ENCODE measurements around the gene ARSG. TPM values are rescaled to one million over a fixed set of nuclear protein-coding genes. Genes with fewer than 3 reads are reported as not detected.

Gene ARSG
- total and polyA plus RNA-seq, 2 experiments from 2014 or later: 1.7 to 5.1 TPM

- no peak overlapping the region for H3K27ac Mint-ChIP-seq
- Histone ChIP-seq H3K27ac (ENCODE audit: low read depth) (no peak overlapping the region), H3K27me3 (ENCODE audit: insufficient read depth) (no peaks in the 10 kb centered on the region), H3K9me2 (ENCODE audit: insufficient read depth) (no peaks in the 10 kb centered on the region), H4K20me1 (replicated peaks; ENCODE audit: insufficient read depth) (no peaks in the 10 kb centered on the region), H3K4me2 (peak overlapping the region; percentile 39), H3K79me2 (replicated peaks; ENCODE audit: insufficient read depth) (no peaks in the 10 kb centered on the region), H3K36me3 (ENCODE audit: insufficient read depth) (no peaks in the 10 kb centered on the region), H3F3A (replicated peaks; ENCODE audit: low read depth) (no peaks in the 10 kb centered on the region), H2AFZ (no peak overlapping the region), H3K4me3 (no peak overlapping the region), H3K4me1 (ENCODE audit: insufficient read depth) (peaks cover 20% of the 10 kb centered on the region)
- DNase-seq (ENCODE audit: low spot score) (no peak), ATAC-seq (no peak)
- peaks cover 29% of the 10 kb centered on the region for H3K4me1 Mint-ChIP-seq
- H3K9me3 Mint-ChIP-seq: no peaks in the 10 kb centered on the region
- H3K27me3 Mint-ChIP-seq (ENCODE audit: insufficient read depth, low read depth, poor library complexity): peaks cover 3% of the 10 kb centered on the region
- TF ChIP-seq ZNF114 (CRISPR knock-in tag; IDR thresholded peaks at IDR 0.05): no peak
- no peak for TF ChIP-seq NANOG (IDR thresholded peaks at IDR 0.05; ENCODE audit: borderline replicate concordance)
- no peak for TF ChIP-seq EZH2 (IDR thresholded peaks at IDR 0.05; ENCODE audit: low read depth, unreplicated experiment)
- TF ChIP-seq EZH2phosphoT487 (IDR thresholded peaks at IDR 0.05; ENCODE audit: unreplicated experiment): no peak
- no peak for TF ChIP-seq ZNF462 (CRISPR knock-in tag; IDR thresholded peaks at IDR 0.05)
- TF ChIP-seq ZNF331 (CRISPR knock-in tag; IDR thresholded peaks at IDR 0.05; ENCODE audit: low read depth): no peak
- TF ChIP-seq, protein P1, sequence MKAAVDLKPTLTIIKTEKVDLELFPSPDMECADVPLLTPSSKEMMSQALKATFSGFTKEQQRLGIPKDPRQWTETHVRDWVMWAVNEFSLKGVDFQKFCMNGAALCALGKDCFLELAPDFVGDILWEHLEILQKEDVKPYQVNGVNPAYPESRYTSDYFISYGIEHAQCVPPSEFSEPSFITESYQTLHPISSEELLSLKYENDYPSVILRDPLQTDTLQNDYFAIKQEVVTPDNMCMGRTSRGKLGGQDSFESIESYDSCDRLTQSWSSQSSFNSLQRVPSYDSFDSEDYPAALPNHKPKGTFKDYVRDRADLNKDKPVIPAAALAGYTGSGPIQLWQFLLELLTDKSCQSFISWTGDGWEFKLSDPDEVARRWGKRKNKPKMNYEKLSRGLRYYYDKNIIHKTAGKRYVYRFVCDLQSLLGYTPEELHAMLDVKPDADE (IDR thresholded peaks at IDR 0.05): no peak
- TF ChIP-seq, protein P2, sequence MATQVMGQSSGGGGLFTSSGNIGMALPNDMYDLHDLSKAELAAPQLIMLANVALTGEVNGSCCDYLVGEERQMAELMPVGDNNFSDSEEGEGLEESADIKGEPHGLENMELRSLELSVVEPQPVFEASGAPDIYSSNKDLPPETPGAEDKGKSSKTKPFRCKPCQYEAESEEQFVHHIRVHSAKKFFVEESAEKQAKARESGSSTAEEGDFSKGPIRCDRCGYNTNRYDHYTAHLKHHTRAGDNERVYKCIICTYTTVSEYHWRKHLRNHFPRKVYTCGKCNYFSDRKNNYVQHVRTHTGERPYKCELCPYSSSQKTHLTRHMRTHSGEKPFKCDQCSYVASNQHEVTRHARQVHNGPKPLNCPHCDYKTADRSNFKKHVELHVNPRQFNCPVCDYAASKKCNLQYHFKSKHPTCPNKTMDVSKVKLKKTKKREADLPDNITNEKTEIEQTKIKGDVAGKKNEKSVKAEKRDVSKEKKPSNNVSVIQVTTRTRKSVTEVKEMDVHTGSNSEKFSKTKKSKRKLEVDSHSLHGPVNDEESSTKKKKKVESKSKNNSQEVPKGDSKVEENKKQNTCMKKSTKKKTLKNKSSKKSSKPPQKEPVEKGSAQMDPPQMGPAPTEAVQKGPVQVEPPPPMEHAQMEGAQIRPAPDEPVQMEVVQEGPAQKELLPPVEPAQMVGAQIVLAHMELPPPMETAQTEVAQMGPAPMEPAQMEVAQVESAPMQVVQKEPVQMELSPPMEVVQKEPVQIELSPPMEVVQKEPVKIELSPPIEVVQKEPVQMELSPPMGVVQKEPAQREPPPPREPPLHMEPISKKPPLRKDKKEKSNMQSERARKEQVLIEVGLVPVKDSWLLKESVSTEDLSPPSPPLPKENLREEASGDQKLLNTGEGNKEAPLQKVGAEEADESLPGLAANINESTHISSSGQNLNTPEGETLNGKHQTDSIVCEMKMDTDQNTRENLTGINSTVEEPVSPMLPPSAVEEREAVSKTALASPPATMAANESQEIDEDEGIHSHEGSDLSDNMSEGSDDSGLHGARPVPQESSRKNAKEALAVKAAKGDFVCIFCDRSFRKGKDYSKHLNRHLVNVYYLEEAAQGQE (IDR thresholded peaks at IDR 0.05; ENCODE audit: unreplicated experiment): no peak
- no peak for TF ChIP-seq POLR2AphosphoS5 (IDR thresholded peaks at IDR 0.05; ENCODE audit: low read depth)
- no peak for TF ChIP-seq CREB1 (CRISPR knock-in tag; IDR thresholded peaks at IDR 0.05; ENCODE audit: low read depth)
- TF ChIP-seq JUNB (IDR thresholded peaks at IDR 0.05; ENCODE audit: unreplicated experiment): no peak
- TF ChIP-seq, protein P3, sequence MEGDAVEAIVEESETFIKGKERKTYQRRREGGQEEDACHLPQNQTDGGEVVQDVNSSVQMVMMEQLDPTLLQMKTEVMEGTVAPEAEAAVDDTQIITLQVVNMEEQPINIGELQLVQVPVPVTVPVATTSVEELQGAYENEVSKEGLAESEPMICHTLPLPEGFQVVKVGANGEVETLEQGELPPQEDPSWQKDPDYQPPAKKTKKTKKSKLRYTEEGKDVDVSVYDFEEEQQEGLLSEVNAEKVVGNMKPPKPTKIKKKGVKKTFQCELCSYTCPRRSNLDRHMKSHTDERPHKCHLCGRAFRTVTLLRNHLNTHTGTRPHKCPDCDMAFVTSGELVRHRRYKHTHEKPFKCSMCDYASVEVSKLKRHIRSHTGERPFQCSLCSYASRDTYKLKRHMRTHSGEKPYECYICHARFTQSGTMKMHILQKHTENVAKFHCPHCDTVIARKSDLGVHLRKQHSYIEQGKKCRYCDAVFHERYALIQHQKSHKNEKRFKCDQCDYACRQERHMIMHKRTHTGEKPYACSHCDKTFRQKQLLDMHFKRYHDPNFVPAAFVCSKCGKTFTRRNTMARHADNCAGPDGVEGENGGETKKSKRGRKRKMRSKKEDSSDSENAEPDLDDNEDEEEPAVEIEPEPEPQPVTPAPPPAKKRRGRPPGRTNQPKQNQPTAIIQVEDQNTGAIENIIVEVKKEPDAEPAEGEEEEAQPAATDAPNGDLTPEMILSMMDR (conservative IDR thresholded peaks at IDR 0.05; ENCODE audit: low read depth in 2 of 2): no peak
- no peak for TF ChIP-seq STAT1 (IDR thresholded peaks at IDR 0.05; ENCODE audit: unreplicated experiment)
- H3K4me3 Mint-ChIP-seq: no peak overlapping the region
- H3K36me3 Mint-ChIP-seq (ENCODE audit: low read depth): no peaks in the 10 kb centered on the region
Observed at GRCh38 chr17:68379177-68379510, 87.8 kb downstream of the ARSG start.
